Activated CD8-positive, alpha-beta memory T cell treated with anti-CD3 and anti-CD28 coated beads, Interleukin-2, amount 50 U/mL, for 1 hour (primary cell): ENCODE results near the gene DMRT1.

Experiments used
- DNase-seq: peaks from one replicate; pipeline ENCODE4 v3.0.0-alpha.2; 2020; ENCODE audit errors: extremely low read depth

Gene DMRT1

GRCh38 chr9:841371-842209 is at the start of gene DMRT1:
TSS of gene DMRT1 (plus strand) at chr9:841697. CDS start at chr9:841839, 142 bp downstream.
- no peak for DNase-seq

- DNase-seq: no peak
Observed at GRCh38 chr9:792331-793260, 48.9 kb upstream of the DMRT1 start.

GRCh38 chr9:794386-794785 is 47.1 kb upstream of the DMRT1 start:
- DNase-seq: no peak

- DNase-seq: no peak
Observed at GRCh38 chr9:795869-796268, 45.6 kb upstream of the DMRT1 start.

- DNase-seq: no peak
Observed at GRCh38 chr9:800591-801150, 40.8 kb upstream of the DMRT1 start.

- DNase-seq: no peak
Observed at GRCh38 chr9:801399-802071, 40.0 kb upstream of the DMRT1 start.

- no peak for DNase-seq
Observed at GRCh38 chr9:804026-804425, 37.5 kb upstream of the DMRT1 start.

GRCh38 chr9:805151-805550 is 36.3 kb upstream of the DMRT1 start:
- DNase-seq: no peak

- no peak for DNase-seq
Observed at GRCh38 chr9:806285-807156, 35.0 kb upstream of the DMRT1 start.

- DNase-seq: no peak
Observed at GRCh38 chr9:811106-811531, 30.4 kb upstream of the DMRT1 start.

- no peak for DNase-seq
Observed at GRCh38 chr9:818958-819357, 22.5 kb upstream of the DMRT1 start.

- DNase-seq: no peak
Observed at GRCh38 chr9:826500-827280, 14.8 kb upstream of the DMRT1 start.

- no peak for DNase-seq
Observed at GRCh38 chr9:840343-840742, 1.2 kb upstream of the DMRT1 start.

GRCh38 chr9:842635-843426 is 1.3 kb downstream of the DMRT1 start:
- no peak for DNase-seq

- no peak for DNase-seq
Observed at GRCh38 chr9:843427-843785, 1.9 kb downstream of the DMRT1 start.

GRCh38 chr9:846852-847251 is 5.4 kb downstream of the DMRT1 start:
- no peak for DNase-seq

GRCh38 chr9:847505-847904 is 6.0 kb downstream of the DMRT1 start:
- DNase-seq: no peak

GRCh38 chr9:849431-849830 is 7.9 kb downstream of the DMRT1 start:
- DNase-seq: no peak

GRCh38 chr9:852539-852938 is 11.0 kb downstream of the DMRT1 start:
- no peak for DNase-seq
